ENCODE results near the gene EYS.

DNA sequence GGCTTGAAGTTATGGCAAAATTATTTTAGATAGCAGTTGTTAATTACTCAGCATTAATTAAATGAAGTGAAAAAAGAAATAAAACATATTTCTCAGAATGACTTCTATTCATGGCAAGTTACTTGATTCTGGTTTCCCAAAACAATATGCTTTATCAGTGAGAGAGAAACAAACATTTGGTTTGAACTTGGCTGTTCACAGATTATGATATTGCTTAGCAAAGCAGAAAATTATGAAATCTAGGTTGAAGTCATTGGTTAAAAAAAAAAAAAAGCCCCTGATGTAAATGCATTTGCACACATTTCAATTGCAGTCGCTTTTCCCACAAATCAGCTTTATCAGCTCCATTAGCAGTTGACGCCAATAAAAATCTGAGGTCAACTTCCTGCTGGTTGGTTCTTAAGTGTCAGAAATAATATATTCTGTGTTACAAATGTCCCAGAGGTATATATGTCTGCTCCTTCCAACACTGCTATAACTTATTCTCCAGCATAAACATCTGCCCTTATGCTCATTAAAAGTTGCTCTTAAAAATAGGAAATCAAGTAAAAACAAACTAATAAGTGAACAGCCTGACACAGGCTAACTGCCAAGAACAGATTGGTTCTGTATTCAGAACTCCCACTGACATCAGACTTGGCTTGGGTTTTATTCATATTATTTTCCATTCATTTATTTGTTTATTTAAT, 1796.0 kb downstream of the EYS start:
- TF ChIP-seq, protein P1, sequence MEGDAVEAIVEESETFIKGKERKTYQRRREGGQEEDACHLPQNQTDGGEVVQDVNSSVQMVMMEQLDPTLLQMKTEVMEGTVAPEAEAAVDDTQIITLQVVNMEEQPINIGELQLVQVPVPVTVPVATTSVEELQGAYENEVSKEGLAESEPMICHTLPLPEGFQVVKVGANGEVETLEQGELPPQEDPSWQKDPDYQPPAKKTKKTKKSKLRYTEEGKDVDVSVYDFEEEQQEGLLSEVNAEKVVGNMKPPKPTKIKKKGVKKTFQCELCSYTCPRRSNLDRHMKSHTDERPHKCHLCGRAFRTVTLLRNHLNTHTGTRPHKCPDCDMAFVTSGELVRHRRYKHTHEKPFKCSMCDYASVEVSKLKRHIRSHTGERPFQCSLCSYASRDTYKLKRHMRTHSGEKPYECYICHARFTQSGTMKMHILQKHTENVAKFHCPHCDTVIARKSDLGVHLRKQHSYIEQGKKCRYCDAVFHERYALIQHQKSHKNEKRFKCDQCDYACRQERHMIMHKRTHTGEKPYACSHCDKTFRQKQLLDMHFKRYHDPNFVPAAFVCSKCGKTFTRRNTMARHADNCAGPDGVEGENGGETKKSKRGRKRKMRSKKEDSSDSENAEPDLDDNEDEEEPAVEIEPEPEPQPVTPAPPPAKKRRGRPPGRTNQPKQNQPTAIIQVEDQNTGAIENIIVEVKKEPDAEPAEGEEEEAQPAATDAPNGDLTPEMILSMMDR (IDR thresholded peaks at IDR 0.05), result no peak
- no peak for TF ChIP-seq POLR2A (IDR thresholded peaks at IDR 0.05)
